K562 (cell line): ENCODE measurements around the gene AMZ1. TPM values are rescaled to one million over a fixed set of nuclear protein-coding genes. Genes with fewer than 3 reads are reported as not detected.
A peak's percentile ranks its signal among the peaks of the same experiment; 100 is the strongest.

Experiments
- ATAC-seq: fragments of 200-7000 bp; cut with Tn5 transposase; 3 replicates; pipeline ENCODE4 v1.9.1; 2020; ENCODE audit warnings: moderate library complexity
- BruUV-seq: library from RNA; stranded (reverse); fragments of 400-500 nt; replicated peaks from 2 replicates; lab custom pipeline; 2021; lab: Mats Ljungman, UMichigan
- CTCF ChIA-PET: fragments of 300-600 bp; formaldehyde crosslinking; extraction: SDS; loops from one replicate; lab custom pipeline; 2021; ENCODE audit warnings: low intra/inter-chr PET ratio; lab: Yijun Ruan, JAX
- POLR2A ChIA-PET: fragments of 300-600, 350-650 bp; sonication (Branson Sonifier 250); formaldehyde crosslinking; extraction: SDS; loops from one replicate; lab custom pipeline; 2021; ENCODE audit warnings: antibody characterized with exemption, inconsistent platforms; lab: Yijun Ruan, JAX
- DNase-seq, 4 experiments: peaks; one replicate each; pipeline versions ENCODE4 v3.0.0 to v3.0.0-alpha.2; 2011 to 2018; ENCODE audit warnings: low spot score in 3 of 4, mixed read lengths in 3 of 4; ENCODE audit errors: extremely low read depth in 1 of 4
- FAIRE-seq: peaks from 2 replicates; lab custom pipeline; 2011; peaks lifted over from hg19 to GRCh38; lab: Jason Lieb, UNC
- H2AFZ ChIP-seq: 2 replicates; pipeline ENCODE4 v1.6.0; 2011; ENCODE audit warnings: low read depth, low read length, control low read depth, inconsistent platforms
- H3K27ac ChIP-seq: fragments of 200-600 bp; 3 replicates; pipeline ENCODE4 v1.8.0; 2011; ENCODE audit warnings: low read depth, mild to moderate bottlenecking, control low read depth, inconsistent platforms, low read length, moderate library complexity, mixed read lengths; ENCODE audit errors: extremely low read depth
- H3K27me3 ChIP-seq, 2 experiments: fragments of 300-600 bp in 1 of 2; 2 replicates in 1 of 2; 3 replicates in 1 of 2; pipeline versions ENCODE4 v1.6.0 to v1.8.0; 2011; ENCODE audit warnings: inconsistent platforms in 2 of 2, low read length in 2 of 2, mild to moderate bottlenecking in 1 of 2, mixed read lengths in 1 of 2, moderate library complexity in 1 of 2; ENCODE audit not compliant: control insufficient read depth in 2 of 2, insufficient read depth in 2 of 2
- H3K36me3 ChIP-seq: fragments of 300-600 bp; 3 replicates; pipeline ENCODE4 v1.8.0; 2011; ENCODE audit warnings: mild to moderate bottlenecking, low read length, inconsistent platforms; ENCODE audit not compliant: control insufficient read depth, insufficient read depth
- H3K4me1 ChIP-seq, 2 experiments: fragments of 200-600 bp in 1 of 2; replicated peaks in 1 of 2; 2 replicates in 1 of 2; 3 replicates in 1 of 2; pipeline versions ENCODE4 v1.5.1 to v1.8.0; 2011; ENCODE audit warnings: inconsistent platforms in 2 of 2, low read length in 2 of 2, mild to moderate bottlenecking in 1 of 2, mixed read lengths in 1 of 2, moderate library complexity in 1 of 2; ENCODE audit not compliant: control insufficient read depth in 2 of 2, insufficient read depth in 2 of 2
- H3K4me2 ChIP-seq: 2 replicates; pipeline ENCODE4 v1.6.1; 2011; ENCODE audit warnings: low read length, control low read depth, inconsistent platforms, mixed read lengths; ENCODE audit not compliant: insufficient read depth
- H3K4me3 ChIP-seq: fragments of 200-600 bp; sonication (generic), shearing (Covaris generic); 2 replicates; pipeline ENCODE4 v1.5.1; 2016; ENCODE audit warnings: control low read depth, inconsistent platforms
- H3K79me2 ChIP-seq: fragments of 200-600 bp; 3 replicates; pipeline ENCODE4 v1.8.0; 2011; ENCODE audit warnings: low read length, inconsistent platforms; ENCODE audit not compliant: control insufficient read depth, insufficient read depth
- H3K9ac ChIP-seq, 2 experiments: 2 replicates each; pipeline versions ENCODE4 v1.6.0 to v1.6.1; 2011; ENCODE audit warnings: low read depth in 2 of 2, low read length in 2 of 2, control low read depth in 1 of 2, inconsistent platforms in 1 of 2, mild to moderate bottlenecking in 1 of 2, mixed read lengths in 1 of 2; ENCODE audit not compliant: insufficient read depth in 1 of 2
- H3K9me1 ChIP-seq: one replicate; pipeline ENCODE4 v1.6.0; 2011; ENCODE audit warnings: inconsistent platforms, mild to moderate bottlenecking, low read length, moderate library complexity; ENCODE audit not compliant: control insufficient read depth, insufficient read depth
- H3K9me3 ChIP-seq: replicated peaks from 2 replicates; pipeline ENCODE4 v1.5.1; 2011; ENCODE audit warnings: low read depth, low read length, inconsistent platforms; ENCODE audit not compliant: control insufficient read depth, insufficient read depth
- H4K20me1 ChIP-seq: replicated peaks from 2 replicates; pipeline ENCODE4 v1.6.1; 2011; ENCODE audit warnings: low read length, inconsistent platforms, mixed read lengths; ENCODE audit not compliant: control insufficient read depth, insufficient read depth
- C11orf30 ChIP-seq: fragments of 450-650 bp; IDR thresholded peaks from 2 replicates; pipeline ENCODE4 v1.6.1; 2016; ENCODE audit warnings: low read depth, mild to moderate bottlenecking
- ELF2 ChIP-seq: fragments of 250-450 bp; sonication (Bioruptor Pico); IDR thresholded peaks from 2 replicates; pipeline ENCODE4 v1.5.0; 2021; ENCODE audit warnings: mild to moderate bottlenecking
- RFX7 ChIP-seq: fragments of 250-450 bp; sonication (Bioruptor Pico); IDR thresholded peaks from 2 replicates; pipeline ENCODE4 v1.5.1; 2021; ENCODE audit warnings: mild to moderate bottlenecking
- WGBS: fragments of 100-300 bp; shearing (Covaris generic); methylation state at CpG from one replicate; pipeline ENCODE4 v1.1.6; 2016; ENCODE audit warnings: low coverage, mixed read lengths; ENCODE audit not compliant: insufficient coverage; ENCODE audit errors: missing lambda C conversion rate; 5-methylcytosine and 5-hydroxymethylcytosine counted together
- in situ Hi-C: fragments of 300-500 bp; cut with MboI; formaldehyde crosslinking; loops from 4 replicates; pipeline ENCODE4 v1.15.0; 2018; ENCODE audit warnings: inconsistent platforms, mixed read lengths
- intact Hi-C: fragments of 100-400 bp; cut with micrococcal nuclease; formaldehyde crosslinking; loops from 2 replicates; pipeline ENCODE4 v1.14.2; 2022
- polyA plus RNA-seq, 8 experiments: library from polyadenylated mRNA; depleted of rRNA in 4 of 8; stranded (reverse) in 5 of 8; unstranded in 3 of 8; fragments of >200 nt; fragmentation: Nextera tagmentation in 2 of 8; fragmentation: Illumina TruSeq in 1 of 8; extraction: Ambion mirVana in 2 of 8; extraction: Trizol in 1 of 8; gene quantifications; 2 replicates each; pipeline versions ENCODE4 v1.2.1 to v1.2.3, GENCODE V29; 2011 to 2014; ENCODE audit warnings: inconsistent platforms in 1 of 8, missing spikeins in 1 of 8
- total RNA-seq, 7 experiments: library from RNA; depleted of rRNA in 6 of 7; stranded (reverse); fragments of >200 nt in 6 of 7; fragmentation: Illumina TruSeq in 2 of 7; extraction: Trizol in 2 of 7; gene quantifications; 2 replicates each; pipeline versions ENCODE4 v1.2.1 to v1.2.3, GENCODE V29; 2011 to 2021; ENCODE audit warnings: low replicate concordance in 1 of 7
- TF ChIP-seq, protein P1 (sequence below): fragments of 450-650 bp; IDR thresholded peaks from 2 replicates; pipeline ENCODE4 v1.6.1; 2017; ENCODE audit warnings: antibody characterized with exemption, mild to moderate bottlenecking
- TF ChIP-seq, protein P2 (sequence below), 2 experiments: fragments of 450-650 bp; formaldehyde crosslinking in 1 of 2; IDR thresholded peaks; 2 replicates each; pipeline versions ENCODE4 v1.4.0 to v1.6.1; 2014 to 2020; ENCODE audit warnings: mild to moderate bottlenecking in 2 of 2, borderline replicate concordance in 1 of 2, low read depth in 1 of 2
- TF ChIP-seq, protein P3 (sequence below), 3 experiments: IDR thresholded peaks in 2 of 3; conservative IDR thresholded peaks in 1 of 3; 2 replicates each; pipeline ENCODE4 v1.5.1; 2011 to 2012; ENCODE audit warnings: low read length in 3 of 3, mild to moderate bottlenecking in 3 of 3, control low read depth in 2 of 3, improper control_type of control experiment in 1 of 3, inconsistent platforms in 1 of 3, low read depth in 1 of 3, mixed read lengths in 1 of 3, moderate library complexity in 1 of 3; ENCODE audit not compliant: insufficient read depth in 2 of 3

AMZ1 gene
- total and polyA plus RNA-seq, 9 of the 15 experiments (the other 6 are each of a cell fraction or from before 2014, with no cell fraction given) = not detected

DNA sequence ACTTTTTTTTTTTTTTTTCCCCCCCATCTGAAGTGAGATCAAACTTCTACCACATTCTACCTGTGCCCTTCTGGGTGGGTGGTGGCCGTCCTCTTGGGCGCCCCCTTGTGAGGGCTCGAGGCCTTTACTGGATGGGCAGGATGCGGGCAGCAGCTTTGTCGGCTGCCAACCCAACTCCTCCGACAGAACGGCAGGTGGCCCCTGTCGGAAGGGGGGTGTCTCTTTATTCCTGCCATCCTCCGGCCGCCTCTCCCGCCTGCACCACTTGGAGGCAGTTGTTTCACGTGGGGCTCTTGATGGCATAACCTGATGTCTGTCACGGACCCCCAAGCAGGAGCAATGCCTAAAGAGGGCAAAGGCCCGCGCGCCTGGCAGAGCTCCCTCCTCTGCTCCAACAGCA lies 31.0 kb downstream of the AMZ1 start:
- no peak overlapping the region for H3K4me3 ChIP-seq
- no peak overlapping the region for H3K27ac ChIP-seq
- no peaks in the 10 kb centered on the region for H3K9me3 ChIP-seq
- ATAC-seq = no peak
- no peak for FAIRE-seq
- H3K4me2 ChIP-seq = no peak overlapping the region
- H3K79me2 ChIP-seq = no peaks in the 10 kb centered on the region
- in situ Hi-C loops = no loop called here
- no peaks in the 10 kb centered on the region for H3K9me1 ChIP-seq
- H3K9ac ChIP-seq = no peak overlapping the region
- ChIA-PET CTCF (no interaction called here), POLR2A (interaction anchor here (0.5 to 3.3 kb wide), 5 partner anchors 9 to 138 kb away, joined by 3 to 12 read pairs (median 3); no protein-coding TSS in a partner anchor)
- intact Hi-C loops = loop anchor here (5.0 kb wide), 1 partner anchor 38 kb away; no protein-coding TSS in a partner anchor
- 81% methylated on average over 14 of the region's 16 CpGs for WGBS
- peaks cover 36 to 59% of the 10 kb centered on the region in 2 experiments for H3K4me1 ChIP-seq
- H4K20me1 ChIP-seq = no peaks in the 10 kb centered on the region
- H3K36me3 ChIP-seq = no peaks in the 10 kb centered on the region; the same call in 2 of the 3 replicates
- DNase-seq = peak; percentile 30 to 69 (median 56)
- H3K27me3 ChIP-seq = no peaks in the 10 kb centered on the region
- no TSS peak for BruUV-seq
- H2AFZ ChIP-seq = no peak overlapping the region
- no peak for TF ChIP-seq C11orf30
- TF ChIP-seq, protein P1, sequence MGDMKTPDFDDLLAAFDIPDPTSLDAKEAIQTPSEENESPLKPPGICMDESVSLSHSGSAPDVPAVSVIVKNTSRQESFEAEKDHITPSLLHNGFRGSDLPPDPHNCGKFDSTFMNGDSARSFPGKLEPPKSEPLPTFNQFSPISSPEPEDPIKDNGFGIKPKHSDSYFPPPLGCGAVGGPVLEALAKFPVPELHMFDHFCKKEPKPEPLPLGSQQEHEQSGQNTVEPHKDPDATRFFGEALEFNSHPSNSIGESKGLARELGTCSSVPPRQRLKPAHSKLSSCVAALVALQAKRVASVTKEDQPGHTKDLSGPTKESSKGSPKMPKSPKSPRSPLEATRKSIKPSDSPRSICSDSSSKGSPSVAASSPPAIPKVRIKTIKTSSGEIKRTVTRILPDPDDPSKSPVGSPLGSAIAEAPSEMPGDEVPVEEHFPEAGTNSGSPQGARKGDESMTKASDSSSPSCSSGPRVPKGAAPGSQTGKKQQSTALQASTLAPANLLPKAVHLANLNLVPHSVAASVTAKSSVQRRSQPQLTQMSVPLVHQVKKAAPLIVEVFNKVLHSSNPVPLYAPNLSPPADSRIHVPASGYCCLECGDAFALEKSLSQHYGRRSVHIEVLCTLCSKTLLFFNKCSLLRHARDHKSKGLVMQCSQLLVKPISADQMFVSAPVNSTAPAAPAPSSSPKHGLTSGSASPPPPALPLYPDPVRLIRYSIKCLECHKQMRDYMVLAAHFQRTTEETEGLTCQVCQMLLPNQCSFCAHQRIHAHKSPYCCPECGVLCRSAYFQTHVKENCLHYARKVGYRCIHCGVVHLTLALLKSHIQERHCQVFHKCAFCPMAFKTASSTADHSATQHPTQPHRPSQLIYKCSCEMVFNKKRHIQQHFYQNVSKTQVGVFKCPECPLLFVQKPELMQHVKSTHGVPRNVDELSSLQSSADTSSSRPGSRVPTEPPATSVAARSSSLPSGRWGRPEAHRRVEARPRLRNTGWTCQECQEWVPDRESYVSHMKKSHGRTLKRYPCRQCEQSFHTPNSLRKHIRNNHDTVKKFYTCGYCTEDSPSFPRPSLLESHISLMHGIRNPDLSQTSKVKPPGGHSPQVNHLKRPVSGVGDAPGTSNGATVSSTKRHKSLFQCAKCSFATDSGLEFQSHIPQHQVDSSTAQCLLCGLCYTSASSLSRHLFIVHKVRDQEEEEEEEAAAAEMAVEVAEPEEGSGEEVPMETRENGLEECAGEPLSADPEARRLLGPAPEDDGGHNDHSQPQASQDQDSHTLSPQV = peak; percentile 18; the same call in 1 of the 2 replicates
- TF ChIP-seq ELF2 = no peak
- TF ChIP-seq, protein P2, sequence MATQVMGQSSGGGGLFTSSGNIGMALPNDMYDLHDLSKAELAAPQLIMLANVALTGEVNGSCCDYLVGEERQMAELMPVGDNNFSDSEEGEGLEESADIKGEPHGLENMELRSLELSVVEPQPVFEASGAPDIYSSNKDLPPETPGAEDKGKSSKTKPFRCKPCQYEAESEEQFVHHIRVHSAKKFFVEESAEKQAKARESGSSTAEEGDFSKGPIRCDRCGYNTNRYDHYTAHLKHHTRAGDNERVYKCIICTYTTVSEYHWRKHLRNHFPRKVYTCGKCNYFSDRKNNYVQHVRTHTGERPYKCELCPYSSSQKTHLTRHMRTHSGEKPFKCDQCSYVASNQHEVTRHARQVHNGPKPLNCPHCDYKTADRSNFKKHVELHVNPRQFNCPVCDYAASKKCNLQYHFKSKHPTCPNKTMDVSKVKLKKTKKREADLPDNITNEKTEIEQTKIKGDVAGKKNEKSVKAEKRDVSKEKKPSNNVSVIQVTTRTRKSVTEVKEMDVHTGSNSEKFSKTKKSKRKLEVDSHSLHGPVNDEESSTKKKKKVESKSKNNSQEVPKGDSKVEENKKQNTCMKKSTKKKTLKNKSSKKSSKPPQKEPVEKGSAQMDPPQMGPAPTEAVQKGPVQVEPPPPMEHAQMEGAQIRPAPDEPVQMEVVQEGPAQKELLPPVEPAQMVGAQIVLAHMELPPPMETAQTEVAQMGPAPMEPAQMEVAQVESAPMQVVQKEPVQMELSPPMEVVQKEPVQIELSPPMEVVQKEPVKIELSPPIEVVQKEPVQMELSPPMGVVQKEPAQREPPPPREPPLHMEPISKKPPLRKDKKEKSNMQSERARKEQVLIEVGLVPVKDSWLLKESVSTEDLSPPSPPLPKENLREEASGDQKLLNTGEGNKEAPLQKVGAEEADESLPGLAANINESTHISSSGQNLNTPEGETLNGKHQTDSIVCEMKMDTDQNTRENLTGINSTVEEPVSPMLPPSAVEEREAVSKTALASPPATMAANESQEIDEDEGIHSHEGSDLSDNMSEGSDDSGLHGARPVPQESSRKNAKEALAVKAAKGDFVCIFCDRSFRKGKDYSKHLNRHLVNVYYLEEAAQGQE (IDR thresholded peaks at IDR 0.05; ENCODE audit: borderline replicate concordance) = peak; percentile 13; the same call in 1 of the 2 replicates
- TF ChIP-seq, protein P2 (CRISPR knock-in tag; IDR thresholded peaks at IDR 0.05; ENCODE audit: low read depth) = no peak
- TF ChIP-seq, protein P3, sequence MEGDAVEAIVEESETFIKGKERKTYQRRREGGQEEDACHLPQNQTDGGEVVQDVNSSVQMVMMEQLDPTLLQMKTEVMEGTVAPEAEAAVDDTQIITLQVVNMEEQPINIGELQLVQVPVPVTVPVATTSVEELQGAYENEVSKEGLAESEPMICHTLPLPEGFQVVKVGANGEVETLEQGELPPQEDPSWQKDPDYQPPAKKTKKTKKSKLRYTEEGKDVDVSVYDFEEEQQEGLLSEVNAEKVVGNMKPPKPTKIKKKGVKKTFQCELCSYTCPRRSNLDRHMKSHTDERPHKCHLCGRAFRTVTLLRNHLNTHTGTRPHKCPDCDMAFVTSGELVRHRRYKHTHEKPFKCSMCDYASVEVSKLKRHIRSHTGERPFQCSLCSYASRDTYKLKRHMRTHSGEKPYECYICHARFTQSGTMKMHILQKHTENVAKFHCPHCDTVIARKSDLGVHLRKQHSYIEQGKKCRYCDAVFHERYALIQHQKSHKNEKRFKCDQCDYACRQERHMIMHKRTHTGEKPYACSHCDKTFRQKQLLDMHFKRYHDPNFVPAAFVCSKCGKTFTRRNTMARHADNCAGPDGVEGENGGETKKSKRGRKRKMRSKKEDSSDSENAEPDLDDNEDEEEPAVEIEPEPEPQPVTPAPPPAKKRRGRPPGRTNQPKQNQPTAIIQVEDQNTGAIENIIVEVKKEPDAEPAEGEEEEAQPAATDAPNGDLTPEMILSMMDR (IDR thresholded peaks at IDR 0.05 in 2 of 3, conservative IDR thresholded peaks at IDR 0.05 in 1 of 3; ENCODE audit: insufficient read depth in 2 of 3, low read depth in 1 of 3, low read length in 3 of 3) = peak; percentile 46 to 58 (median 50); a peak in 5 of 6 replicates
- no peak for TF ChIP-seq RFX7 (CRISPR knock-in tag)
